Stomach smooth muscle (tissue), 2 donors: ENCODE results near the gene BACE2.
"Not testable (repeated sequence)": the region's sequence is repeated elsewhere in the genome, so short reads cannot be mapped to it uniquely, and the experiment has no call there.

Experiments
- H3K27ac ChIP-seq: one replicate; pipeline ENCODE4 v1.7.0; 2013; ENCODE audit warnings: mild to moderate bottlenecking, low read length, inconsistent platforms
- H3K27me3 ChIP-seq, 2 donors: one replicate each; pipeline ENCODE4 v1.7.0; 2013; ENCODE audit warnings: low read length in 2 of 2; ENCODE audit not compliant: insufficient read depth in 2 of 2, control insufficient read depth in 1 of 2
- H3K36me3 ChIP-seq, 2 donors: one replicate each; pipeline ENCODE4 v1.7.0; 2013; ENCODE audit warnings: low read length in 2 of 2; ENCODE audit not compliant: control insufficient read depth in 2 of 2, insufficient read depth in 2 of 2
- H3K4me1 ChIP-seq: one replicate; pipeline ENCODE4 v1.7.0; 2013; ENCODE audit warnings: low read length; ENCODE audit not compliant: control insufficient read depth, insufficient read depth
- H3K4me3 ChIP-seq, 2 donors: one replicate each; pipeline ENCODE4 v1.7.0; 2013; ENCODE audit warnings: low read length in 2 of 2
- H3K9ac ChIP-seq, 2 donors: one replicate each; pipeline ENCODE4 v1.7.0; 2013; ENCODE audit warnings: low read length in 2 of 2, mild to moderate bottlenecking in 1 of 2
- H3K9me3 ChIP-seq, 2 donors: one replicate each; pipeline ENCODE4 v1.7.0; 2013; ENCODE audit warnings: low read length in 2 of 2; ENCODE audit not compliant: control insufficient read depth in 2 of 2
- donor health status: healthy.
- donor health status: Pancreatic carcinoma.

BACE2 gene

GRCh38 chr21:41304068-41304720, 136.2 kb downstream of the BACE2 start:
- Histone ChIP-seq H3K36me3 (no peaks in the 10 kb centered on the region), H3K27me3 (peaks cover 0 to 3% of the 10 kb centered on the region in 2 donors), H3K27ac (no peak overlapping the region), H3K4me1 (no peaks in the 10 kb centered on the region), H3K9me3 (peaks cover 7% of the 10 kb centered on the region in 2 donors), H3K4me3 (no peak overlapping the region), H3K9ac (no peak overlapping the region)

DNA sequence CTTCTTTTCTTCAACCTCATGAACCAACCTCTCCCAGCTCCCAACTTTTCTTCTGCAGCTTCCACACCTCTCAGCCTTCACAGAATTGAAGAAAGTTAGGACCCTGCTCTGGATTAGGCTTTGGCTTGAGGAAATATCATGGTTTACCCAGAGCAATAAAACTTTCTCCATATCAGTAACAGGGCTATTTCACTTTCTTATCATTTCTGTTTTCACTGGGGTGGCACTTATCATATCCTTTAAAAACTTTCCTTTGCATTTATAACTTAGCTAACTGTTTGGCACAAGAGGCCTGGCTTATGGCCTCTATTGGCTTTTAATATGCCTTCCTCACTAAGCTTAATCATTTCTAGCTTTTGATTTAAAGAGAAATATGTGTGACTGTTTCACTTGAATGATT, 139.3 kb downstream of the BACE2 start:
- Histone ChIP-seq H3K27ac (no peak overlapping the region), H3K9ac (no peak overlapping the region), H3K27me3 (peaks cover 0 to 13% of the 10 kb centered on the region in 2 donors), H3K4me3 (no peak overlapping the region), H3K36me3 (no peaks in the 10 kb centered on the region), H3K4me1 (no peaks in the 10 kb centered on the region), H3K9me3 (peaks cover 3% of the 10 kb centered on the region in 2 donors)

DNA sequence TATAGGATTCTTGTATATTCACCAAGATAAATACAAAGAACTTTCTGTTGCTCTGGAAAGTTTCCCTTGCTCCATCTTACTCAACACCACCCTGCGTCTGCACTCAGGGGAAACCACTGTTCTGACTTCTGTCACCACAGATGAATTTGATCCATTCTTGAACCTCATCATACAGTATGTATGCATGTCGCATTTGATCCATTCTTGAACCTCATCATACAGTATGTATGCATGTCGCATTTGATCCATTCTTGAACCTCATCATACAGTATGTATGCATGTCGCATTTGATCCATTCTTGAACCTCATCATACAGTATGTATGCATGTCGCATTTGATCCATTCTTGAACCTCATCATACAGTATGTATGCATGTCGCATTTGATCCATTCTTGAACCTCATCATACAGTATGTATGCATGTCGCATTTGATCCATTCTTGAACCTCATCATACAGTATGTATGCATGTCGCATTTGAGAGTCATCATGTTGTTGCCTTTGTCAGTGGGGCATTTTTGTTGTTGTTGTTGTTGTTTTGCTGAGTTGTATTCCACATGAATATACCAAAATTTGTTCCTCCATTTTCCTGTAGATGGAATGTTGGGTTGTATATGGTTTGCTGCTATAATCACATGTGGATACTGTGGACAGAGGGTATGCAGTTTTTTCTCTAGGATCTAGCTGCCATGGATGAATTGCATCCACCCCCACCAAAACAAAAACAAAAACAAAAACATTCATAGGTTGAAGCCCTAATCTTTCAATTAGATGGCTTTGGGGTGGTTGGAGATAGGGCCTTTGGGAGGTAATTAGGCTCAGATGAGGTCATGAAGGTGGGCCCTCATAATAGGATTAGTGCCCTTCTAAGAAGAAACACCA, 145.6 kb downstream of the BACE2 start:
- not testable (repeated sequence) for H3K4me1 ChIP-seq, H3K27ac ChIP-seq, H3K36me3 ChIP-seq, H3K9ac ChIP-seq, H3K9me3 ChIP-seq, H3K4me3 ChIP-seq
- H3K27me3 ChIP-seq: peaks cover 26 to 34% of the 10 kb centered on the region in 2 donors

GRCh38 chr21:41315726-41316125, 147.8 kb downstream of the BACE2 start:
- Histone ChIP-seq H3K4me1 (peaks cover 4% of the 10 kb centered on the region), H3K27me3 (peaks cover 26 to 27% of the 10 kb centered on the region in 2 donors), H3K27ac (no peak overlapping the region), H3K9me3 (no peaks in the 10 kb centered on the region), H3K4me3 (no peak overlapping the region), H3K9ac (no peak overlapping the region), H3K36me3 (no peaks in the 10 kb centered on the region)

GRCh38 chr21:41316200-41317062, 148.5 kb downstream of the BACE2 start, which contains the start of gene FAM3B:
TSS of gene FAM3B (plus strand) at chr21:41316801. CDS start at chr21:41316880, 79 bp downstream.
- peaks cover 26 to 27% of the 10 kb centered on the region in 2 donors for H3K27me3 ChIP-seq
- no peak within 1 kb of the TSS for H3K27ac ChIP-seq
- no peak within 1 kb of the TSS for H3K9ac ChIP-seq
- no peaks in the 10 kb centered on the region for H3K36me3 ChIP-seq
- peaks cover 4% of the 10 kb centered on the region for H3K4me1 ChIP-seq
- H3K9me3 ChIP-seq: no peaks in the 10 kb centered on the region
- H3K4me3 ChIP-seq: peak within 1 kb of the TSS in 1 of 2 donors; percentile 58

DNA sequence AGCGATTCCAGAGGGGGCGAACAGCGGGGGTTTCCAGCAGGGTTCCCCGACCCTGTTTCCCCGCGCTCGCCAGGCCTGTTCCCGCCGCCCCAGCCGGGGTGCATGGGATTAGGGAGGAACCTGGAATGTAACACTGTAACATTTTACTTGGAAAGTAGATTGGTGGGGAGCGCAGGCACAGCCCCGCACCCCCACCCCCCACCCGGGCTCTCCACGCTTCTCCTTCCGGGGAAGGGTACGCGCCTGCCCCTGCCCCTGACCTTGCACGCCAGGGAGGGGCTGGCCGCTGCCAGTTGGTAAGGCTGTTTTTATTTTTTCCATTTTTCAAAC, 149.1 kb downstream of the BACE2 start:
- no peak overlapping the region for H3K9ac ChIP-seq
- H3K27me3 ChIP-seq: peaks cover 26 to 27% of the 10 kb centered on the region in 2 donors
- H3K4me1 ChIP-seq: peaks cover 4% of the 10 kb centered on the region
- H3K4me3 ChIP-seq: peak overlapping the region in 1 of 2 donors; percentile 58
- no peak overlapping the region for H3K27ac ChIP-seq
- no peaks in the 10 kb centered on the region for H3K9me3 ChIP-seq
- H3K36me3 ChIP-seq: no peaks in the 10 kb centered on the region

- no peak overlapping the region for H3K4me3 ChIP-seq
These were observed 149.5 kb downstream of the BACE2 start for GRCh38 chr21:41317458-41317857.

GRCh38 chr21:41318218-41318617, 150.3 kb downstream of the BACE2 start:
- Histone ChIP-seq H3K4me1 (peaks cover 4% of the 10 kb centered on the region), H3K36me3 (no peaks in the 10 kb centered on the region), H3K9me3 (no peaks in the 10 kb centered on the region), H3K27me3 (peaks cover 26 to 27% of the 10 kb centered on the region in 2 donors), H3K4me3 (no peak overlapping the region), H3K27ac (no peak overlapping the region), H3K9ac (no peak overlapping the region)

More at GRCh38 chr21:41317458-41317857, 149.5 kb downstream of the BACE2 start:
- Histone ChIP-seq H3K9me3 (no peaks in the 10 kb centered on the region), H3K27me3 (peaks cover 26 to 27% of the 10 kb centered on the region in 2 donors), H3K4me1 (peaks cover 4% of the 10 kb centered on the region), H3K9ac (no peak overlapping the region), H3K36me3 (no peaks in the 10 kb centered on the region), H3K27ac (no peak overlapping the region)

DNA sequence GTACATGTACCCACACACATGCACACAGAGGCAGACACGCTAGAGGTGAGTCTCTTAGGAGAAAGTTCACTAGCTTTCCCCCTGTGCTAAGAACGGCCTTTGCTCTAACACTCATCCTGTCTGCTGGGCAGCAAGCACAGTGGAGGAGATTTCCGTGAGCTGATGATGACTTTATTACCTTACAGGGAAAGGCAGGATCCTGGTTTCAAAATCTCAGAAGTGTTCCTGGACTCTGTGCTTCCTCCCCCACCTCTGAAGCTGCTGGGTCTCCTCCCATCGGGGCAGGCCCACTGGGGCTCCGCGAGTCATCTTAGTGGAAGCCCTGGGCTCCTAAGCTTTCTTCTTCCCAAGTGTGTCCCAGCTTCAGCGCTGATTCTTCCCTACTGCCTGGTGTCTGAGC, 151.3 kb downstream of the BACE2 start:
- Histone ChIP-seq H3K9me3 (no peaks in the 10 kb centered on the region), H3K27me3 (peaks cover 23 to 26% of the 10 kb centered on the region in 2 donors)

GRCh38 chr21:41321211-41321907, 153.4 kb downstream of the BACE2 start:
- no peak overlapping the region for H3K27ac ChIP-seq
- H3K4me1 ChIP-seq: peaks cover 4% of the 10 kb centered on the region
- H3K9ac ChIP-seq: no peak overlapping the region
- H3K36me3 ChIP-seq: no peaks in the 10 kb centered on the region
- H3K27me3 ChIP-seq: peaks cover 13% of the 10 kb centered on the region in 2 donors
- H3K4me3 ChIP-seq: no peak overlapping the region
- no peaks in the 10 kb centered on the region for H3K9me3 ChIP-seq

More for the DNA sequence above, 151.3 kb downstream of the BACE2 start:
- Histone ChIP-seq H3K27ac (no peak overlapping the region), H3K9ac (no peak overlapping the region), H3K36me3 (no peaks in the 10 kb centered on the region), H3K4me1 (peaks cover 4% of the 10 kb centered on the region), H3K4me3 (no peak overlapping the region)
